Hepatocyte (in vitro differentiated cells): ENCODE measurements around the gene RIT2.

Source experiments
- CTCF ChIP-seq: fragments of 200-600 bp; sonication (generic); IDR thresholded peaks from 2 replicates; pipeline ENCODE4 v1.5.1; 2016; ENCODE audit warnings: antibody characterized with exemption, mild to moderate bottlenecking; ENCODE audit not compliant: poor library complexity
- EZH2 ChIP-seq: fragments of 200-600 bp; sonication (generic); IDR thresholded peaks from 2 replicates; pipeline ENCODE4 v1.6.1; 2016; ENCODE audit warnings: antibody characterized with exemption, mild to moderate bottlenecking, borderline replicate concordance
- EZH2phosphoT487 ChIP-seq: fragments of 200-600 bp; sonication (generic); IDR thresholded peaks from one replicate; pipeline ENCODE4 v1.6.1; 2018; ENCODE audit warnings: antibody characterized with exemption, mild to moderate bottlenecking, low read depth, moderate library complexity; ENCODE audit not compliant: unreplicated experiment, severe bottlenecking

DNA sequence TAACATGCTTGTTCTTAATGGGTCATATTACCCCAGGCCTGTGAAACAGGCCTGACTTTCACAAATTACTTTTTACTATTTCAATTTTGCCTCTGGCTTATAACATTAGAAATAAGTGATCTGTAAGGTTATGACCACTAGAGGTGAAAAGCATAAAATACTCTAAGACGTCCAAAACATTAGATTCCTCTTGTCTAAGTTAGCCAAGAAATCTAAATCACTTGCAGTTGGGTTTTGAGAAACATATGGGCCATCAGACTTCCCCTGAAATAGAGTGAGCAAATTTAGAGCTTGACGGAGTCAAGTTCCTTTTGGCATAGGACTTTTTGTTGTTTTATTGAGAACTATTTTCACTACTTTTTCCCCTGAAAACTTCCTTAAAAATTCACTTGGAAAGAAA is 32.7 kb upstream of the RIT2 start:
- no peak for TF ChIP-seq CTCF
- TF ChIP-seq EZH2 = no peak
- no peak for TF ChIP-seq EZH2phosphoT487
